Esophagus squamous epithelium (tissue), 4 donors: ENCODE measurements around the gene IL34.

Experiments
- CTCF ChIP-seq, 6 experiments: fragments of 450-650 bp in 4 of 6; fragments of 200-600 bp in 2 of 6; sonication (generic) in 2 of 6; IDR thresholded peaks; one replicate each; pipeline ENCODE4 v1.5.1; 2016 to 2019; ENCODE audit warnings: antibody characterized with exemption in 6 of 6, mild to moderate bottlenecking in 4 of 6, moderate library complexity in 4 of 6
- POLR2A ChIP-seq, 4 donors: fragments of 450-650 bp; IDR thresholded peaks; one replicate each; pipeline ENCODE4 v1.6.1; 2017; ENCODE audit warnings: antibody characterized with exemption in 4 of 4, mild to moderate bottlenecking in 4 of 4, moderate library complexity in 3 of 4

GRCh38 chr16:70692130-70692872 lies 45.9 kb downstream of the IL34 start:
- no peak for TF ChIP-seq POLR2A (IDR thresholded peaks at IDR 0.05)
- TF ChIP-seq CTCF (IDR thresholded peaks at IDR 0.05) = no peak
